Activated T-cell treated with anti-CD3 and anti-CD28 coated beads, Interleukin-2, amount 50 U/mL, for 48 hours (primary cell): ENCODE data around the gene PTTG1IP2.

Experiments
- DNase-seq, 2 experiments: peaks; one replicate each; pipeline ENCODE4 v3.0.0-alpha.2; 2020

Gene PTTG1IP2

GRCh38 chr7:90484706-90485105 lies 15.3 kb downstream of the PTTG1IP2 start:
- no peak for DNase-seq

GRCh38 chr7:90485734-90486316 lies 16.4 kb downstream of the PTTG1IP2 start:
- no peak for DNase-seq

- DNase-seq = no peak
These were observed 18.4 kb downstream of the PTTG1IP2 start for GRCh38 chr7:90487808-90488207.

GRCh38 chr7:90488220-90488619 lies 18.8 kb downstream of the PTTG1IP2 start:
- DNase-seq = no peak

- no peak for DNase-seq
These were observed 22.8 kb downstream of the PTTG1IP2 start for GRCh38 chr7:90492250-90492649.

- DNase-seq = no peak
These were observed 25.8 kb downstream of the PTTG1IP2 start for GRCh38 chr7:90495241-90495640.

GRCh38 chr7:90502539-90502938 lies 33.1 kb downstream of the PTTG1IP2 start:
- no peak for DNase-seq

- DNase-seq = no peak
These were observed 33.9 kb downstream of the PTTG1IP2 start for GRCh38 chr7:90503367-90503766.

- no peak for DNase-seq
These were observed 38.3 kb downstream of the PTTG1IP2 start for GRCh38 chr7:90507692-90508091.

GRCh38 chr7:90511776-90512175 lies 42.3 kb downstream of the PTTG1IP2 start:
- no peak for DNase-seq

GRCh38 chr7:90512821-90513254 lies 43.4 kb downstream of the PTTG1IP2 start:
- no peak for DNase-seq

- no peak for DNase-seq
These were observed 46.8 kb downstream of the PTTG1IP2 start for GRCh38 chr7:90516257-90516656.

- DNase-seq = no peak
These were observed 49.2 kb downstream of the PTTG1IP2 start for GRCh38 chr7:90518630-90519029.

- DNase-seq = no peak
These were observed 51.0 kb downstream of the PTTG1IP2 start for GRCh38 chr7:90520484-90520883.

- DNase-seq = no peak
These were observed 60.8 kb downstream of the PTTG1IP2 start for GRCh38 chr7:90530263-90530662.

- DNase-seq = no peak
These were observed 62.9 kb downstream of the PTTG1IP2 start for GRCh38 chr7:90532231-90532929.

- DNase-seq = no peak
These were observed 67.0 kb downstream of the PTTG1IP2 start for GRCh38 chr7:90536449-90536848.

- DNase-seq = no peak
These were observed 69.0 kb downstream of the PTTG1IP2 start for GRCh38 chr7:90538405-90538804.

GRCh38 chr7:90540406-90540805 lies 71.0 kb downstream of the PTTG1IP2 start:
- no peak for DNase-seq

- DNase-seq = no peak
These were observed 81.6 kb downstream of the PTTG1IP2 start for GRCh38 chr7:90551036-90551435.

GRCh38 chr7:90552521-90552920 lies 83.1 kb downstream of the PTTG1IP2 start:
- DNase-seq = no peak

- DNase-seq = no peak
These were observed 91.3 kb downstream of the PTTG1IP2 start for GRCh38 chr7:90560730-90561129.
